NCI-H510A treated with DMSO at 0.1 percent for 48 hours (cell line): Measurements from ENCODE around the gene DDX56.

Source experiments
- DNase-seq: peaks from one replicate; lab custom pipeline; 2025; lab: John Stamatoyannopoulos, UW

Gene DDX56

GRCh38 chr7:44535348-44536064 is 38.2 kb downstream of the DDX56 start:
- DNase-seq: no peak

DNA sequence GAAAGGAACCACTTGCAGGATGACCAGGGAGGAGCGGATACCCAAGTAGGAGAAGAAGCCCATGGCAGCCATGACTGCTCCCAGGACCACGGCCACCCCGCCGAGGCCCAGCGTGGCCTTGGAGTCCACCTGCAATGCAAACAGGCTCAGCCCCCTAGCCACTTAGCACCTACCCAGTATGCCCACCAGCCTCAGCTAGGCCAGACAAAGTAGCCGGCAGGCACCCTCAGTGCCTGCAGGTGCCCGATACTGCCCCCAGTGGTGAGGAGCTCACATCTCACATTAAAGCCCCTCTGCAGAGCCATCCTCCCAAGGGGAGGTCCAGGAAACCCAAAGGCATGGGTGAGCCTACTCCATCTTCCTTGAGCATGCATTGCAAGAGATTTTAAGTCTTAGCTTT is 39.2 kb downstream of the DDX56 start:
- peak; percentile 84 for DNase-seq

DNA sequence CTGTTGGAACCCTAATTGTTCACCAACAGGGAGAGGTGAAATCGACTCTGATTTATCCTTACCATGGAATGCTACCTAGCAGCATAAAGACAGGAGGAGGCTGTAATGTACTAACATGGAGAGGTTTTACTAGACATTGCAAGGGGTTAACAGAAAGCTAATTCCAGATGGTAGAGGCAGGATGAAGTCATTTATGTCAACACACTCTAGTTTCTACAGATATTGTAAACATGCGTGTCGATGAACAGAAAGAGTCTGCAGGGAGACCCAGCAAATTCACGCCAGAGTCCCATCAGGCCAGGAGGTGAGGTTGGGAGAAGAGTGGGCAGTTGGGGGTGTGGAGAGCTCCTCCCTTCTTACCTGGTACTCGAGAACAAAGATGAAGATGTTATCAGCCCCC is 39.6 kb downstream of the DDX56 start:
- peak; percentile 94 for DNase-seq

- peak; percentile 91 for DNase-seq
Observed at GRCh38 chr7:44533301-44534055, 40.2 kb downstream of the DDX56 start.

DNA sequence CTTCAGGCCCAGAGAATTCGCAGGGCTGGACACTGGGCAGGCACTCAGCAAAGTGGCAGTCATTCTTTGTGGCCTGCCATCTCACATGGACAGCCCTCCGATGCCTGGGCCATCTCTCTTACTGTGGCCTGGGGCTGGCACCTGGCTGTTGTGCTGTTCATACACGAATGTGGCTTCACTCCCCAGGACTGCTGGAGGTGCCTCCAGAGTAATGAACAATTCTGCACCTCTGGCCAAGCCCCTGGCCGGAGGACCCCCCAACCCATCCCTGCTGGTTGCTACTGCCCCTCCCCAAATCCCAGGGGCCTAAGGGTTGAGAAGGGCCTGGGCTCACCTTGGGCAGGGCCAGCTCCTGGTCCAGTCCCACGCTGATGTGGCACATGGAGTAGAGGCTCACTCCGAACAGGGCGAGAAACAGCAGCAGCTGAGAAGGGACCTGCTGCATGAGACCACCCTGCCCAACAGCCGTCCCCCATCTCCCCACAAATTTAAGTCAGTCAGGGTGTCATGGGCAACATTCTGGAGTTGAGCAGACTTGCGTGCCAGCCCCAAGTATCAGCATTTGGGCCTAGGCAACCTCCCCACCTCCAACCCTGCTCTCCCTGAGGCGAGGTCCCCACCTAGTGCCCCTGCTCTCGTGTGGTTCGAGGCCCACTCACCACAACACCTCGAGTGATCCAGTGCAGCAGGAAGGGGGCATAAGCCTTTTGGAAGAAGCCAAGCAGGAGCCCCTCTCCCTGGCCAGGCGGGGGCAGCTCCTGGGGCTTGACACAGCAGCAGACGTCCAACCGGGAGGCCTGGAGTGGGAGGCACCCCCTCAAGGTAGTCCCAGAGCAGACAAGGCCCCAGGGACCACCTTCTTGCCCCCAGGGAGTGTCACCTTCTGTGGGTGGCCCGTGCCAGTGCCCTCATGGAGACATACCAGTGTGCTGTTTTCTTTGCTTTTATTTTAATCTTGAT is 42.0 kb downstream of the DDX56 start:
- DNase-seq: no peak

- DNase-seq: no peak
Observed at GRCh38 chr7:44530990-44531389, 42.7 kb downstream of the DDX56 start.

DNA sequence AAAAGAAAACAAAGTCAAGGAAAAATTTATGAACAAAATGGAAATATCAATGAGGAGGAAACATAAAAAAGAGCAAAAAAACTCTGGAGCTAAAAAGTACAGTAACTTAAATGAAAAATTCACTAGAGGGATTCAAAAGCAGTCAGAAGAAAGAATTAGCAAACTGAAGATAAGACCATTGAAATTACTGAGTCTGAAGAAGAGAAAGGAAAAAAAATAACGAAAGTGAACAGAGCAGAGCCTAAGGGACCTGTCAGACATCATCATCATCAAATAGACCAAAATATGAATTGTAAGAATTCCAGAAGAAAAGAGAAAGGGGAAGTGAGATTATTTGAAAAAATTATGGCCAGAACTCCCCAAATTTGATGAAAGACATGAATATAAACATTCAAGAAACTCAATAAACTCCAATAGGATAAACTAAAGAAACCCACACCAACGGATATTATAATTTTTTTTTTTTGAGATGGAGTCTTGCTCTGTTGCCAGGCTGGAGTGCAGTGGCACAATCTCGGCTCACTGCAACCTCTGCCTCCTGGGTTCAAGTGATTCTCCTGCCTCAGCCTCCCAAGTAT is 48.8 kb downstream of the DDX56 start:
- no peak for DNase-seq

DNA sequence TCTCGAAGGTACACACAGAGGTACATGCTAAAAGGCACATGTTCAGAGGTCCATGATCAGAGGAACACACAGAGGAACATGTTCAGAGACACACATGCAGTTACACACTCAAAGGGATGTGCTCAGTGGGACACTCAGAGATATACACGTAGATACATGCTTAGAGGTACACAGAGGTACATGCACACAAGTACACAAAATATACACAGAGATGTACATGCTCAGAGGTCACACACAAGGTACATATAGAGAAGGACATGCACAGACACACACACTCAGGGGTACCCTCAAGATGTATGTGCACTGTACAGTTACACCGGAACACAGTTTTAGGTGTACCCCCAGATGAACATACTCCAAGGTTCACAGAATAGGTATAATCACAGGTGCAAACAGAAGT is 51.4 kb downstream of the DDX56 start:
- DNase-seq: no peak

DNA sequence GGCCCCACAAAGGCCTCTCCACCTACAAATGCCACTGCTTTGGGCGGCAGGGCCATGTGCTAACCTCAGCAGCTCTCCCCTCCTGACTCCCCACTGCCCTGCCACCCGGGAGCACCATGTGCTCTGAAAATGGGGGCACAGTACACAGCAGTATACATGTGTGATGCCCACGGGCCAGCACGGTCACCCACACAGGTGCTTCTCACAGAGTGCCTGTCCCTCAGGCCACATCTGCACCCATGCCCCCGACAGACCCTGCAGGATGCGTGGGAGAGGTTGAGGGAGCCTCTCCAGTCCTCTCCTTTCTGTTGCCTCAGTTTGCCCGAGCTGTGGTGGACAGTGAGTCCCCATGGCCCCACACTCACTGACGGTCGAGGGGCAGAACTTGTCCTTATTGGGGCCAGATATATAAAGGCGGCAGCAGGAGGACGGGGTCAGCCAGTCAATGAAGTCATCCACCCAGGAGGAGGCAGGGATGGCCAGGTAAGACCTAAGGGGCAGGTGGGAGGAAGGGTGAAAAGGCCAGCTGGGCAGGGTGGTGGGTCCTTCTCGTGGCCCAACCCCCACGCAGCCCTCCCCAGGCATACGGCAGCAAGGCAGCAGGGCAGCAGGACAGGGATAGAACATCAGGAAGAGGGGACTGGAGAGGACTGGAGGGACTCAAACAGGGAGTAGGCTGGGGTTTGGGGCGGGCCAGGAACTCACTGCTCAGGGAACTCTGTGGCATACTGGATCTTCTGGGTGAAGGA is 52.2 kb downstream of the DDX56 start:
- DNase-seq: no peak

- DNase-seq: no peak
Observed at GRCh38 chr7:44520574-44520973, 53.1 kb downstream of the DDX56 start.

DNA sequence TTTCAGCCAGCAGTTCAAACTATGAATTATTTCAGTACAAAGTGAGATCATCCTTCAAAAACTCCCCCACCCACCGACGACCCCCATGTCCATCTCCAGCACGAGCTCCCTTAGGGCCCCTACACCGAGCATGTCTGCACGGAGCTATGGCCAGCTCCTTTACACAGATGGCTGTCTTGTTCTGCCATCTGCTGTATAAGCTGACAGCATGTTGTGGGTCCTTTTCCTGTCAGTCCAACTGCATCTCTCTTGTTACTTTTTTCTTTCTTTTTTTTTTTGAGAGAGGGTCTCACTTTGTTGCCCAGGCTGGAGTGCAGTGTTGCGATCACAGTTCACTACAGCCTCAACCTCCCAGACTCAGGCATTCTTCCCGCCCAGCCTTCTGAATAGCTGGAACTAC is 54.2 kb downstream of the DDX56 start:
- no peak for DNase-seq

GRCh38 chr7:44518761-44519160 is 54.9 kb downstream of the DDX56 start:
- no peak for DNase-seq

- DNase-seq: no peak
Observed at GRCh38 chr7:44517175-44517574, 56.5 kb downstream of the DDX56 start.
